GM10847 (cell line): ENCODE measurements around the gene LYZL6.

Experiments used
- POLR2A ChIP-seq: IDR thresholded peaks from 2 replicates; pipeline ENCODE4 v1.6.1; 2011; ENCODE audit not compliant: insufficient read length; ENCODE audit errors: extremely low read depth

The LYZL6 gene

DNA sequence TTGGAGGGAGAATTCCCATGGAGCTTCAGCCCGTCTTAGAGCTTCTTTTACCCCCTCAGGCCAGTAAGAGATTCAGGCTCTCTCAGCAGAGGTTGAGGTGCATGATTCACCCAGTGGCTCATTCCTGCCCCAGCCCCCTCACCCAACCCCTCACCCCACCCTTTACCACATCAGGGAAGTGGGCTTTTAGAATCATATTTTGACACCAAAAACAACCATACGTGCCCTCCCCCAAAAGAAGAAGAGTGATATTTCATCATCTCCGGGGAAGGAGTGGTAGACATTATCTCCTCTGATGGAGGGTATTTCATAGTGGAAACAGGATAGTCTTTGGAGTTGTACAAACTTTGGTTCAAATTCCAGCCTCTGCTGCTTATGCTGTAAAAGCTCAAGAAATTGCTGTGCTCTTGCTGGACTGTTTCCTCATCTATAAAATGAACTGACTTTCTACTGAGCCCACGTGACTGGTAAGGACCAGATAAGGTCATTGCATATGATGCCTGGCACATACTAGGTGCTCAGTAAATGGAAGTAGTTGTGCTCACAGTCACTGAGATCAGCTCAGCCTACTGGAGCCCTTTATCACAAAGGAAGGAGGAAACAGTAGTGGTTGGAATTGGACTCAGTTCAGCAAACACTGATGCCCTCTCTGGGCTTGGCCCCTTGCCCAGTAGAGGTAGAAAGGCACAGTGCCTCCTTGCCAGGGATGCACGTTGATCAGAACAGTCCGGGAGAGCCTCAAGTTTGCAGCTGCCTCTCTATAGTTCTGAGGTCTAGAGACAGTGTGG, 45.0 kb downstream of the LYZL6 start:
- no peak for TF ChIP-seq POLR2A

DNA sequence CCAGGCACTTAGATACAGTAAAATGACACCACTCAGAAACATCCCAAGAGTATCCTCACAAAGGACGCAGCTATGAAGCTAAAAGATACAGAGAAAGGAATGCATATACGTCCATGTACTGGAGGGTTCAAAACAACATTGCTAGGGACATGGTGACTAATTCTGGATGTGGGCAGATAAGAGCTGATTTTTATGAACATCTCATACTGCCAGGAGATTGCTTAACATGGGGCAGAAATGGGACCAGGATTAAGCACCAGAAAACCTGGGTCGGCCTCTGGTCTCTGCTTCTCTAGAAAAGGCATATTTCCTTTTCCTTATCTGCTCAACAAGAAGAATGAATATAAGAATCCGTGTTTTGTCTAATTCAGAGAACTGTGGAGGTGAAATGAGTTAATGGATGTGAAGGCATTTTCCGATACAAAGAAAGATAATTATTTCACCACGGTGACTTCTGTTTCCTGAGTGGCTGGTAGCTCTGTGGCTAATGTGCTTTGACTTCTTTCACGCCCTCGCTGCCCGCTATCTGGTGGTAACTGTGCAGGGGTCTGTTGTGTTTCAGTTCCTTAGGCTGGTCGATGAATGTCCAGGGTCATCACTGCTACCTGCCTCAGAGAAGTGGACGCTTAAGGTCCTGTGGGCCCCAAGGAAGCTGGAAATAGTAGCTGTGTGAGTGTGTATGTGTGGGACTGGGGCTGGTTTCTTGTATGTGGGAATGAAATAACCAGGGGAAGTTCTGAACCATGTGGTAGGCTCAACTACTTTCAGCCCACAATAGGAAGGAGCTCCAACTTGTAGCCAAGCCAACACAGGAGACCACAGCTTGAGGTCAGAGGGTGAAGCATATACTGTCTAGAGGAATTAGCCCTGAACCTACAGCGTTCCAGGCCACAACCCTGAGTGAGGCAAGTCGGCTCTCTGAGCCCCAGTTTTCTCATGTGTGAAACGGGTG, 47.6 kb downstream of the LYZL6 start:
- no peak for TF ChIP-seq POLR2A

DNA sequence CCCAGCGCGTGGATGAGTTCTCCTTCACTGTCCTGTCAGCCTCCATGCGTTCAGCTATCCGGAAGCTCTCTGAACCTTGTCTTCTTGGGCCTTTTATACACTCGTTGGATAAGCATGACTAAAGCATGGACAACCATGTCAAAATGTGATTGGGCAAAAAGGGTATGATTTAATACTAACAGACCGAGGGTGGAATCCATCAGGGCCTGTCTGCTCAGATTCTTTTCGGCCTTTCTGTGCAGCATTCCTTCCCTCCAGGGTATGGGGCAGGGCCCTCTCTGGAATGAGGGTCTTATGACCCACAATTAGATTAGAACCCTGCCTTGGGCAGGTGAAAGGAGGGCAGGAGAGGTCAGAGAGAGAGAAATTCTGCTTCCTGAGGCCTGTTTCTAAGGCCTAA, 49.3 kb downstream of the LYZL6 start:
- TF ChIP-seq POLR2A, result no peak

DNA sequence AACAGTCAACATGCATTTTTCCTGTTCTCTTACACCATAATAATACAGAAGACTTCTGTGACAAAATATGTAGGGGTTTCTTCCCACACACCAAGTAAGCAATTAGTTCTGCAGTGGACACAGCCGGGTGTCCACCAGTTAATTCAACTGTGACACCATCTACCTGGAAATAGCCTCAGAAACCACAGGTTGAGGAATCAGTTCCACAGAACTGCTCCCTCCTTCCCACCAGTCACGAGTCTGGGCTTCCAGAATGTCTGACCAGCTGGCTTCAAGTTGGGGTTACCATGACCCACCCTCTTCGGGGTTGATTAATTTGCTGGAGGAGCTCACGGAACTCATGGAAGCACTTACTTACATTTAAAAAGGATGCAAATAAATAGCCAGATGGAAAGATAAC, 49.8 kb downstream of the LYZL6 start:
- no peak for TF ChIP-seq POLR2A

DNA sequence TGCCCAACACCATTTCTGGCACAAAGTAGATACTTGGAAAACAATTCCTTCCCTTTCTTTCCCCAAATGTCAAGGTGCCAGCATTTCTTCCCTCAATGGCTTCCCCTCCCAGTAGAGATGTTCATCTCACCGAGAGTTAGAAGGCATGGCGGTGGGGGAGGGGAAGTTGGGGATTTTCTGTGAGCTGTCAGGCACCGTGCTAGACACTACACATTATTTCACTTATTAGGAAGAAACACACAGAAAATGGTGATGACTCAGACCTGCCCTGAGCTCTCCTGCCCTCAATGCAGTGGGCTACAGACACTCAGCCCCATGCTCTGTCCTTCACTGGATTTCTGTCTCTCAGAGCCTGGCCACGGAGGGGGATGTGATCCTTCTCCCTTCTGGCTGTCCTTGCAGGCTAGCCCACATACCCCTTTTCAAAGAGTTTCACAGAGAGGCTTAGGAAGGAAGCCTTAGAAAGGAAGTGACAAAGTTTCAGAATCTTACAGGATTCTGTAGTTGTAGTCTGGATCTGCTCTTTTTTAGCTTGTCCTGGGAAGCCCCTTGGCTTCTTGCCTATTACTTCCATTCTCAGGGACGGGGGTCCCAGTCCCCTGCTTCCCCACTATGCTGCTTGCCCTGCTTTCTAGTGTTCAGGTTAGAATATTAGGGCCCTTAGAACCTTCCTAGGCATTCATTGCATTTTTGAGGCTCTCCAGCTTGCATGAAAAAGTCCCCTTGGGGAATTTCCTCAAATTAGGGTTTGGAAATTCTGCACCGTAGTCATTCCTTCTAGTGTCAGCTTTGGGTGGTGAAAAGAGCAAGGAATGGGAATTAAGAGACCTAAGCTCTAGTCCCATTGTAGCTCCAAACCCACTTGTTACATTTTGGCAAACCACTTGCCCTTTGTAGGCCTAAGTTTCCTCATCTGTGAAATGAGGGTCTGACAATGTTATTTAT, 51.1 kb downstream of the LYZL6 start:
- TF ChIP-seq POLR2A, result no peak

DNA sequence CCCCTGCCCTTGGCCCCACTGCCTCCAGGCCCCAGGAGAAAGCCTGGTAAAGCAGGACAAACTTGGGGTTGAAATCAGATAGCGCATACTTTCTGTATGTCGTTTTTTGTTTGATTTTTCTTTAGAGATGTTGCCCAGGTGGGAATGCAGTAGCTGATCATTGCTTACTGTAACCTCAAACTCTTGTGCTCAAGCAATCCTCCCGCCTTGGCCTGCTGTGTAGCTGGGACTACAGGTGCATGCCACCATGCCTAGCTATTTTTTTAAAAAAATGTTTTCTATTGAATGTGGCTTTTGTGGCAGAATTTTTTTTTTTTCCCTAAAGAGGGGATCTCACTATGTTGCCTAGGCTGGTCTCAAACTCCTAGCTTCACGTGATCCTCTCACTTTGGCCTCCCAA, 52.2 kb downstream of the LYZL6 start:
- no peak for TF ChIP-seq POLR2A

DNA sequence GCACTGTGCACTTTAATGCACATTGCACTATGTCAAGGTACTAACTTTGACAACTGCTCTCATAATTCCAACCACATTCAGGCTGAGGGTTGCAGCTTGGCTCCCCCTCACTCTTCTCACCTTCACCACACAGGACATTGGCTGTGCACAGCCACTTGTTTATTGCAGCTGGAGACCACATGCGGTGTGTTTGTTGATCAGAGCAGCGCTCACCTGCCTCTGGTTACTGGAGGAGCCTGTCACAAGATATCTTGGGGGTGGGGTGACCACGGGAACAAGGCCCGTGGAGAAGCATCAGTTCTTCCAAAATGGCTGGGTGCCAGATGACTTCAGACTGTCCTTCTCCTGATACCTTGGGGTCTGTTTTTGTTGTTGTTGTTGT, 52.7 kb downstream of the LYZL6 start:
- TF ChIP-seq POLR2A, result no peak

DNA sequence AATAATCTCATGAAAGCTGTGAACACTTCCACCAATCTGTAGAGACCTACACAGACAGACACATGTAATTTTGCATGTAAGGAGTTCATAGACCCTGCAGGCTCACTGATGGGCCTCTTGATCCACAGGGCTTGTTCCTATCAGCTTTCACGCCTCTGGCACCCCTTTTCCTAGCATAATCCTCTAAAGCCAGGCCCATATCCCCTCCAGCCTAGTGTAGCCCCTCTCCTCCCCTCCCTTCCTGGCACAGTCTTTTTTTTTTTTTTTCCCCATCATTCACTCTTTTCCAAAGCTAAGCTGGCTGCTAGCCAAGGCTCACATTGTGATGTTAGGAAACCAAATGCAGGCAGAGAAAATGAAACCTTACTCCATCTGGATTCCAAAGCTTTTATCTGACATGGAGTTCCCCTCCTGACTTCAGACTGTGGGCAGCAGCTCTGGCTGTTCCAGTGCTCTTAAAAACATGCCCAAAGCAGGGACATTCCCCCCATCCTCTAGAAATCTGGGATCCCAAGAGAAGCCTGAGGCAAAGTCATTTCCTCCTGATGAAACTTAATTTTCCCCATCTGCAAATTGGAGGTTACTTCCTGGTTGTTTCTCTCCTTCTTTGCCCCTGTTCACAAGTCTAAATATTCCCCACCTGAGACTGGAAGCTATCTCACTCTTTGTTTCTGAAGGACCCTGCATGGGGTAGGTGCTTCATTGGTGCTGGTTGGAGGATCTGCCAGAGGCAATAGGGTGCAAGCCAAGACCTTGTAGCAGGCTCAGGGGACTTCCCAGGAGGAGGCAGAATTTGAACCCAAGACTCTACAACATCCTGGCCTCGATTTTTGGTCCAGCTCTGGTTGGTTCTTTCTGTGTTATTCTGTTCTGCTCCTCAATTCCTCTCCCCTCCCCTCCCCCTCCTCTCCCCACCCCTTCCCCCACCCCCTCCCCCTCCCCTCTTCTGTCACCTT, 53.4 kb downstream of the LYZL6 start:
- TF ChIP-seq POLR2A, result no peak

DNA sequence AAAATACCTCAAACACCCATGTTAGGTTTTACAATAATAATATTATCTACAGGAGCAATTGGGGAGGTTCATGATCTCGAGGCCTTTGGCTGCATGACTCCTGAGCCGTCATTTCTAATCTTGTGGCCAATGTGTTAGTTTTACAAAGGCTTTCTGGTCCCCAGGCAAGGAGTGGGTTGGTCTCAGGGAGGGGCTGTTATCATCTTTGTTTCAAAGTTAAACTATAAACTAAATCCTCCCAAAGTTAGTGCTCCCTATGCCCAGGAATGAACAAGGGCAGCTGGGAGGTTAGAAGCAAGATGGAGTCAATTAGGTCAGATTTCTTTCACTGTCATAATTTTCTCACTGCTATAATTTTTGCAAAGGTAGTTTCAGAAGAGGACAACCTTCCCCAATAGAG, 54.3 kb downstream of the LYZL6 start:
- TF ChIP-seq POLR2A, result no peak
